HCT116 (cell line): Measurements from ENCODE around the gene UAP1. TPM values are rescaled to one million over a fixed set of nuclear protein-coding genes. Genes with fewer than 3 reads are reported as not detected.

Experiments
- ATAC-seq: fragments of 200-7000 bp; cut with Tn5 transposase; 2 replicates; pipeline ENCODE4 v1.9.1; 2020; ENCODE audit warnings: mild to moderate bottlenecking, moderate library complexity
- BruUV-seq: library from RNA; stranded (reverse); fragments of 400-500 nt; replicated peaks from 2 replicates; lab custom pipeline; 2021; lab: Mats Ljungman, UMichigan
- CTCF ChIA-PET: fragments of 300-600 bp; sonication (Branson Sonifier 250); formaldehyde crosslinking; loops from one replicate; lab custom pipeline; 2021; ENCODE audit warnings: antibody characterized with exemption; lab: Charles Lee
- POLR2A ChIA-PET: fragments of 300-600, 350-600 bp; sonication (Branson Sonifier 250); formaldehyde crosslinking; loops from one replicate; lab custom pipeline; 2021; ENCODE audit warnings: antibody characterized with exemption; lab: Charles Lee
- RAD21 ChIA-PET, 2 experiments: fragments of 300-600 bp; sonication (Branson Sonifier 250); formaldehyde crosslinking; loops; one replicate each; lab custom pipeline; 2023; ENCODE audit warnings: low total read pairs in 2 of 2; ENCODE audit not compliant: uncharacterized antibody in 2 of 2, unreplicated experiment in 2 of 2, low non-redundant PET in 1 of 2; lab: Charles Lee
- DNase-seq: peaks from one replicate; pipeline ENCODE4 v3.0.0-alpha.2; 2010; ENCODE audit warnings: low read depth, low spot score
- H2AFZ ChIP-seq: fragments of 200-600 bp; shearing (Covaris generic), sonication (generic); 2 replicates; pipeline ENCODE4 v1.6.1; 2017; ENCODE audit warnings: low read depth, mixed run types, mixed read lengths, antibody characterized with exemption, low read length; ENCODE audit not compliant: poor library complexity, severe bottlenecking
- H3K27ac ChIP-seq: 2 replicates; pipeline ENCODE4 v1.5.1; 2012; ENCODE audit warnings: low read depth, low read length
- H3K27me3 ChIP-seq: fragments of 200-600 bp; sonication (generic); 2 replicates; pipeline ENCODE4 v1.6.1; 2016; ENCODE audit warnings: mixed run types, low read length, mixed read lengths; ENCODE audit not compliant: insufficient read depth
- H3K36me3 ChIP-seq, 2 experiments: fragments of 200-500 bp in 1 of 2; fragments of 200-600 bp in 1 of 2; sonication (Bioruptor generic) in 1 of 2; sonication (generic) in 1 of 2; 2 replicates each; pipeline versions ENCODE4 v1.5.1 to v1.6.1; 2014 to 2016; ENCODE audit warnings: low read length in 2 of 2, inconsistent platforms in 1 of 2, mixed read lengths in 1 of 2, mixed run types in 1 of 2; ENCODE audit not compliant: insufficient read depth in 2 of 2, control insufficient read depth in 1 of 2
- H3K4me1 ChIP-seq, 2 experiments: fragments of 200-600 bp in 1 of 2; sonication (generic) in 1 of 2; 2 replicates each; pipeline versions ENCODE4 v1.5.1 to v1.6.1; 2012 to 2017; ENCODE audit warnings: low read length in 2 of 2, inconsistent platforms in 1 of 2, mild to moderate bottlenecking in 1 of 2, mixed read lengths in 1 of 2, mixed run types in 1 of 2, moderate library complexity in 1 of 2; ENCODE audit not compliant: insufficient read depth in 2 of 2, control insufficient read depth in 1 of 2
- H3K4me2 ChIP-seq: fragments of 200-600 bp; sonication (generic); 2 replicates; pipeline ENCODE4 v1.6.1; 2017; ENCODE audit warnings: mixed run types, low read length, mixed read lengths
- H3K4me3 ChIP-seq, 2 experiments: fragments of 200-600 bp in 1 of 2; sonication (generic) in 1 of 2; replicated peaks in 1 of 2; 2 replicates each; pipeline ENCODE4 v1.5.1; 2011 to 2016; ENCODE audit warnings: low read length in 2 of 2, control low read depth in 1 of 2, low read depth in 1 of 2, mild to moderate bottlenecking in 1 of 2, mixed read lengths in 1 of 2, mixed run types in 1 of 2
- H3K79me2 ChIP-seq: fragments of 200-600 bp; sonication (generic); 2 replicates; pipeline ENCODE4 v1.6.1; 2017; ENCODE audit warnings: mild to moderate bottlenecking, mixed run types, low read length, moderate library complexity, mixed read lengths; ENCODE audit not compliant: insufficient read depth
- H3K9ac ChIP-seq: fragments of 200-600 bp; sonication (generic); 2 replicates; pipeline ENCODE4 v1.6.1; 2016; ENCODE audit warnings: low read length, mixed read lengths
- H3K9me2 ChIP-seq: fragments of 200-600 bp; sonication (generic), shearing (Covaris generic); 2 replicates; pipeline ENCODE4 v1.6.1; 2017; ENCODE audit warnings: mixed run types, mild to moderate bottlenecking, moderate library complexity; ENCODE audit not compliant: insufficient read depth
- H3K9me3 ChIP-seq, 2 experiments: fragments of 200-500 bp in 1 of 2; fragments of 200-600 bp in 1 of 2; sonication (Bioruptor generic) in 1 of 2; sonication (generic) in 1 of 2; 2 replicates each; pipeline ENCODE4 v1.6.1; 2014 to 2017; ENCODE audit warnings: low read length in 2 of 2, mixed read lengths in 2 of 2, inconsistent platforms in 1 of 2, low read depth in 1 of 2, mild to moderate bottlenecking in 1 of 2, mixed run types in 1 of 2, moderate library complexity in 1 of 2; ENCODE audit not compliant: control insufficient read depth in 1 of 2, insufficient read depth in 1 of 2
- H4K20me1 ChIP-seq: fragments of 200-600 bp; sonication (generic), shearing (Covaris generic); 2 replicates; pipeline ENCODE4 v1.6.1; 2017; ENCODE audit warnings: mixed run types, mild to moderate bottlenecking, moderate library complexity; ENCODE audit not compliant: insufficient read depth
- CBX3 ChIP-seq: IDR thresholded peaks from 2 replicates; pipeline ENCODE4 v1.6.1; 2012; ENCODE audit warnings: low read depth
- CEBPB ChIP-seq: IDR thresholded peaks from 2 replicates; pipeline ENCODE4 v1.6.1; 2012; ENCODE audit warnings: low read depth
- EGR1 ChIP-seq: IDR thresholded peaks from 2 replicates; pipeline ENCODE4 v1.6.1; 2012; ENCODE audit warnings: low read depth
- ELF1 ChIP-seq: IDR thresholded peaks from 2 replicates; pipeline ENCODE4 v1.6.1; 2012; ENCODE audit warnings: low read depth, borderline replicate concordance
- EZH2 ChIP-seq: fragments of 200-600 bp; sonication (generic); IDR thresholded peaks from 2 replicates; pipeline ENCODE4 v1.6.1; 2017; ENCODE audit warnings: antibody characterized with exemption, mixed run types
- EZH2phosphoT487 ChIP-seq: fragments of 200-600 bp; IDR thresholded peaks from 2 replicates; pipeline ENCODE4 v1.6.1; 2018; ENCODE audit warnings: antibody characterized with exemption, borderline replicate concordance
- FOSL1 ChIP-seq: IDR thresholded peaks from 2 replicates; pipeline ENCODE4 v1.6.1; 2012; ENCODE audit warnings: low read depth
- JUND ChIP-seq: IDR thresholded peaks from 2 replicates; pipeline ENCODE4 v1.6.1; 2012
- POLR2A ChIP-seq: IDR thresholded peaks from 2 replicates; pipeline ENCODE4 v1.7.0; 2011; ENCODE audit warnings: borderline replicate concordance; ENCODE audit not compliant: insufficient read depth, insufficient read length; ENCODE audit errors: extremely low read depth
- POLR2AphosphoS5 ChIP-seq: IDR thresholded peaks from 2 replicates; pipeline ENCODE4 v1.6.1; 2011; ENCODE audit warnings: mild to moderate bottlenecking, low read depth, low read length, moderate library complexity
- RAD21 ChIP-seq: IDR thresholded peaks from 2 replicates; pipeline ENCODE4 v1.6.1; 2012; ENCODE audit warnings: low read depth, mild to moderate bottlenecking
- SIN3A ChIP-seq: IDR thresholded peaks from 2 replicates; pipeline ENCODE4 v1.6.1; 2012; ENCODE audit warnings: low read depth
- SP1 ChIP-seq: IDR thresholded peaks from 2 replicates; pipeline ENCODE4 v1.6.1; 2012; ENCODE audit warnings: low read depth
- TCF7L2 ChIP-seq: IDR thresholded peaks from 2 replicates; pipeline ENCODE4 v1.7.0; 2011; ENCODE audit warnings: borderline replicate concordance, inconsistent platforms; ENCODE audit not compliant: insufficient read depth, insufficient read length; ENCODE audit errors: extremely low read depth
- ZFX ChIP-seq: fragments of 450-650 bp; IDR thresholded peaks from 2 replicates; pipeline ENCODE4 v1.6.1; 2017
- intact Hi-C: fragments of 100-400 bp; cut with micrococcal nuclease; formaldehyde crosslinking; loops from 2 replicates; pipeline ENCODE4 v1.10.0; 2022
- total RNA-seq: library from RNA; stranded (reverse); gene quantifications from one replicate; pipeline ENCODE4 v1.2.1, GENCODE V29; 2021; ENCODE audit not compliant: unreplicated experiment
- TF ChIP-seq, protein P1 (sequence below): IDR thresholded peaks from 2 replicates; pipeline ENCODE4 v1.6.1; 2011; ENCODE audit warnings: mild to moderate bottlenecking, low read length, moderate library complexity; ENCODE audit not compliant: insufficient replicate concordance; ENCODE audit errors: extremely low read depth
- TF ChIP-seq, protein P2 (sequence below): IDR thresholded peaks from 2 replicates; pipeline ENCODE4 v1.6.1; 2012
- TF ChIP-seq, protein P3 (sequence below), 3 experiments: fragments of 200-600 bp in 1 of 3; sonication (generic) in 1 of 3; IDR thresholded peaks in 2 of 3; conservative IDR thresholded peaks in 1 of 3; 2 replicates each; pipeline ENCODE4 v1.5.1; 2012 to 2017; ENCODE audit warnings: low read depth in 2 of 3, low read length in 2 of 3, antibody characterized with exemption in 1 of 3, borderline replicate concordance in 1 of 3, control low read depth in 1 of 3, mild to moderate bottlenecking in 1 of 3, mixed read lengths in 1 of 3, mixed run types in 1 of 3, moderate library complexity in 1 of 3; ENCODE audit not compliant: insufficient read depth in 1 of 3
- TF ChIP-seq, protein P4 (sequence below): IDR thresholded peaks from 2 replicates; pipeline ENCODE4 v1.6.1; 2012; ENCODE audit warnings: low read depth

The UAP1 gene
- total RNA-seq, 1 experiment from 2014 or later = 51.4 TPM

DNA sequence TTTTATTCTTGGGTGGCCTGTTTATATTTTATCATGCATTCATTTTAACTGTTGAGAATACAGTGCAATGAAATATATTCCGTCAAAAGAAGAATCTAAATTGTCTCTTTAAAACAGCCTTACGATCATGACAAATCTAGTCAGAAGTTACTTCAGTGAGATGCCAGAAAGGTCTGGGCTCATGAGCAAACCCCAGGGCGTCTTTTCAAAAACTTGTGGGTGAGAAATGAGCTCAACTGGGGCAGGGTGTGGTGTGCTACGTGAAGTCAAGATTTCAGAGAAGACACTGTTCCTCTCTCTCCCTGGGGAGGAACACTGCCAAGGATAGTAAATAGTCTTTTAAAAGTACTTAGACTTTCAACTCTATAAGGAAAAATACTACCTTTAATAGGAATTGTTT, 13.4 kb upstream of the UAP1 start:
- BruUV-seq = no TSS peak
- H3K4me2 ChIP-seq = no peak overlapping the region
- no peak overlapping the region for H3K9ac ChIP-seq
- POLR2A ChIA-PET = no interaction called here
- RAD21 ChIA-PET = no interaction called here
- H3K9me3 ChIP-seq = no peaks in the 10 kb centered on the region; a peak in 1 of 4 replicates
- H3K4me1 ChIP-seq = no peaks in the 10 kb centered on the region
- CTCF ChIA-PET = no interaction called here
- no peaks in the 10 kb centered on the region for H3K79me2 ChIP-seq
- H2AFZ ChIP-seq = no peak overlapping the region
- no peaks in the 10 kb centered on the region for H3K36me3 ChIP-seq
- H3K27ac ChIP-seq = no peak overlapping the region
- DNase-seq (no peak), ATAC-seq (no peak)
- H3K27me3 ChIP-seq = no peaks in the 10 kb centered on the region
- no peak overlapping the region for H3K4me3 ChIP-seq
- intact Hi-C loops = no loop called here
- H3K9me2 ChIP-seq = no peaks in the 10 kb centered on the region
- TF ChIP-seq, protein P1, sequence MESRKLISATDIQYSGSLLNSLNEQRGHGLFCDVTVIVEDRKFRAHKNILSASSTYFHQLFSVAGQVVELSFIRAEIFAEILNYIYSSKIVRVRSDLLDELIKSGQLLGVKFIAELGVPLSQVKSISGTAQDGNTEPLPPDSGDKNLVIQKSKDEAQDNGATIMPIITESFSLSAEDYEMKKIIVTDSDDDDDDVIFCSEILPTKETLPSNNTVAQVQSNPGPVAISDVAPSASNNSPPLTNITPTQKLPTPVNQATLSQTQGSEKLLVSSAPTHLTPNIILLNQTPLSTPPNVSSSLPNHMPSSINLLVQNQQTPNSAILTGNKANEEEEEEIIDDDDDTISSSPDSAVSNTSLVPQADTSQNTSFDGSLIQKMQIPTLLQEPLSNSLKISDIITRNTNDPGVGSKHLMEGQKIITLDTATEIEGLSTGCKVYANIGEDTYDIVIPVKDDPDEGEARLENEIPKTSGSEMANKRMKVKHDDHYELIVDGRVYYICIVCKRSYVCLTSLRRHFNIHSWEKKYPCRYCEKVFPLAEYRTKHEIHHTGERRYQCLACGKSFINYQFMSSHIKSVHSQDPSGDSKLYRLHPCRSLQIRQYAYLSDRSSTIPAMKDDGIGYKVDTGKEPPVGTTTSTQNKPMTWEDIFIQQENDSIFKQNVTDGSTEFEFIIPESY = no peak
- TF ChIP-seq, protein P2, sequence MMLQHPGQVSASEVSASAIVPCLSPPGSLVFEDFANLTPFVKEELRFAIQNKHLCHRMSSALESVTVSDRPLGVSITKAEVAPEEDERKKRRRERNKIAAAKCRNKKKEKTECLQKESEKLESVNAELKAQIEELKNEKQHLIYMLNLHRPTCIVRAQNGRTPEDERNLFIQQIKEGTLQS = no peak
- TF ChIP-seq CBX3 (no peak), POLR2AphosphoS5 (no peak), SP1 (no peak), ELF1 (no peak), POLR2A (no peak), FOSL1 (no peak), EZH2 (no peak), RAD21 (no peak), EZH2phosphoT487 (no peak), ZFX (no peak), JUND (no peak), TCF7L2 (no peak), CEBPB (no peak), SIN3A (no peak), EGR1 (no peak)
- TF ChIP-seq, protein P3, sequence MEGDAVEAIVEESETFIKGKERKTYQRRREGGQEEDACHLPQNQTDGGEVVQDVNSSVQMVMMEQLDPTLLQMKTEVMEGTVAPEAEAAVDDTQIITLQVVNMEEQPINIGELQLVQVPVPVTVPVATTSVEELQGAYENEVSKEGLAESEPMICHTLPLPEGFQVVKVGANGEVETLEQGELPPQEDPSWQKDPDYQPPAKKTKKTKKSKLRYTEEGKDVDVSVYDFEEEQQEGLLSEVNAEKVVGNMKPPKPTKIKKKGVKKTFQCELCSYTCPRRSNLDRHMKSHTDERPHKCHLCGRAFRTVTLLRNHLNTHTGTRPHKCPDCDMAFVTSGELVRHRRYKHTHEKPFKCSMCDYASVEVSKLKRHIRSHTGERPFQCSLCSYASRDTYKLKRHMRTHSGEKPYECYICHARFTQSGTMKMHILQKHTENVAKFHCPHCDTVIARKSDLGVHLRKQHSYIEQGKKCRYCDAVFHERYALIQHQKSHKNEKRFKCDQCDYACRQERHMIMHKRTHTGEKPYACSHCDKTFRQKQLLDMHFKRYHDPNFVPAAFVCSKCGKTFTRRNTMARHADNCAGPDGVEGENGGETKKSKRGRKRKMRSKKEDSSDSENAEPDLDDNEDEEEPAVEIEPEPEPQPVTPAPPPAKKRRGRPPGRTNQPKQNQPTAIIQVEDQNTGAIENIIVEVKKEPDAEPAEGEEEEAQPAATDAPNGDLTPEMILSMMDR (IDR thresholded peaks at IDR 0.05 in 2 of 3, conservative IDR thresholded peaks at IDR 0.05 in 1 of 3; ENCODE audit: borderline replicate concordance in 1 of 3, insufficient read depth in 1 of 3, low read depth in 2 of 3, low read length in 2 of 3) = no peak
- TF ChIP-seq, protein P4, sequence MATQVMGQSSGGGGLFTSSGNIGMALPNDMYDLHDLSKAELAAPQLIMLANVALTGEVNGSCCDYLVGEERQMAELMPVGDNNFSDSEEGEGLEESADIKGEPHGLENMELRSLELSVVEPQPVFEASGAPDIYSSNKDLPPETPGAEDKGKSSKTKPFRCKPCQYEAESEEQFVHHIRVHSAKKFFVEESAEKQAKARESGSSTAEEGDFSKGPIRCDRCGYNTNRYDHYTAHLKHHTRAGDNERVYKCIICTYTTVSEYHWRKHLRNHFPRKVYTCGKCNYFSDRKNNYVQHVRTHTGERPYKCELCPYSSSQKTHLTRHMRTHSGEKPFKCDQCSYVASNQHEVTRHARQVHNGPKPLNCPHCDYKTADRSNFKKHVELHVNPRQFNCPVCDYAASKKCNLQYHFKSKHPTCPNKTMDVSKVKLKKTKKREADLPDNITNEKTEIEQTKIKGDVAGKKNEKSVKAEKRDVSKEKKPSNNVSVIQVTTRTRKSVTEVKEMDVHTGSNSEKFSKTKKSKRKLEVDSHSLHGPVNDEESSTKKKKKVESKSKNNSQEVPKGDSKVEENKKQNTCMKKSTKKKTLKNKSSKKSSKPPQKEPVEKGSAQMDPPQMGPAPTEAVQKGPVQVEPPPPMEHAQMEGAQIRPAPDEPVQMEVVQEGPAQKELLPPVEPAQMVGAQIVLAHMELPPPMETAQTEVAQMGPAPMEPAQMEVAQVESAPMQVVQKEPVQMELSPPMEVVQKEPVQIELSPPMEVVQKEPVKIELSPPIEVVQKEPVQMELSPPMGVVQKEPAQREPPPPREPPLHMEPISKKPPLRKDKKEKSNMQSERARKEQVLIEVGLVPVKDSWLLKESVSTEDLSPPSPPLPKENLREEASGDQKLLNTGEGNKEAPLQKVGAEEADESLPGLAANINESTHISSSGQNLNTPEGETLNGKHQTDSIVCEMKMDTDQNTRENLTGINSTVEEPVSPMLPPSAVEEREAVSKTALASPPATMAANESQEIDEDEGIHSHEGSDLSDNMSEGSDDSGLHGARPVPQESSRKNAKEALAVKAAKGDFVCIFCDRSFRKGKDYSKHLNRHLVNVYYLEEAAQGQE = no peak
- H4K20me1 ChIP-seq = no peaks in the 10 kb centered on the region
